NCI-H526 treated with DMSO at 0.1 percent for 48 hours (cell line): Measurements from ENCODE around the gene RBM26.
"Not testable (repeated sequence)": the region's sequence is repeated elsewhere in the genome, so short reads cannot be mapped to it uniquely, and the experiment has no call there.

Experiments
- DNase-seq: peaks from one replicate; lab custom pipeline; 2025; lab: John Stamatoyannopoulos, UW

The RBM26 gene

DNA sequence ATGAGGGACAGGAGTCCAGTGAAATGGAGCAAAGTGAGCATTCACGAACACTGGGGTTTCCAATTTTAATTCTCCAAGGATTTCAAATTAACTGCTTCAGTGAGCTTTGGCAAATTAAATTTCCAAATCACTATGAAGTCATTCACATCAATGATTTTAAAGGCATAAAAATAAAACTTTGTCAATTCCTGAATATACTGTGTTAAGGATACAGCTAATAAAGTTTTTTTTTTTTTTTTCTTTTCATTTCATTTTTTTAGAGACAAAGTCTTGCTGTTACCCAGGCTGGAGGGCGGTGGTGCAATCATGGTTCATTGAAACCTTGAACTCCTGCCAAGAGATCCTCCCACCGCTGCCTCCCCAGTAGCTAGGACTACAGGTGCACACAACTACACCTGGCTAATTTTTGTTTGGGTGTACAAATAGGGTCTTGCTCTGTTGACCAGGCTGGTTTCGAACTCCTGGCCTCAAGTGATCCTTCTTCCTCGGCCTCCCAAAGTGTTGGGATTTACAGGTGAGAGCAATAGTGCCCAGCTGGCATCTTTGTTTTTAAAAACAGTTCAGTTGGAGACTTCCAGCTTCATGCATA is 21.9 kb downstream of the RBM26 start:
- DNase-seq: no peak

DNA sequence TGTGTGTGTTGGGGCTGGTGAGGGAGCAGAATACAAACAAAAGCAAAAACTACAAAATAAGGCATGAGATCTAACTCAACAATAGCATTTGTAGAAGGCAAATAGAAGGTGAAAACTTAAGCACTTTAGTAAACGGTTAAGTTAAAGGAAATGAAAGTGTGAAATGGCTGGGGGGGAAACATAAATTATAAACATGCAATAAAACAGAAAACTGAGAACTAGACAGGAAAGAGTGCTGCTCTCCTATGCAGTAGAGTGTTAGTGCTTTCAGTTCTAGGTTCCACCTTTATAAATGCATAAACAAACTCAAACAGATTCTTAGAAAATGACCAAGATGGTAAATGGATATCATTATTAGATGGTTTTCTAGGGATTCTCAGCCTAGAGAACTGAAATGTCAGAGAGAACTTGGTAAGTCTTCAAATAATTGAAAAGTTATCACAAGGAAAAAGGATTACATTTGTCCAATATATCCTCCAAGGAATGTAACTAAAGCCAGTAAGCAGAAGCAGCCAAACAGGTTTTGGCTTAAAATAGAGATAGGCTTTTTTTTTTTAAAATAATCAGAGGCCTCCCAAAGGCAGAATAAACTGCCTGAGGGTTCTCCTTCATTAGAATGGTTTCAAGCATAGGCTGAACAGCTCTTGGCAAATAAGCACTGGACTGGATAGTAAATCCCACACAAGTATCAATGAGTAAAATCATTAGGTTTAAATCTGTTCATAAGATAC is 23.3 kb downstream of the RBM26 start:
- DNase-seq: no peak

DNA sequence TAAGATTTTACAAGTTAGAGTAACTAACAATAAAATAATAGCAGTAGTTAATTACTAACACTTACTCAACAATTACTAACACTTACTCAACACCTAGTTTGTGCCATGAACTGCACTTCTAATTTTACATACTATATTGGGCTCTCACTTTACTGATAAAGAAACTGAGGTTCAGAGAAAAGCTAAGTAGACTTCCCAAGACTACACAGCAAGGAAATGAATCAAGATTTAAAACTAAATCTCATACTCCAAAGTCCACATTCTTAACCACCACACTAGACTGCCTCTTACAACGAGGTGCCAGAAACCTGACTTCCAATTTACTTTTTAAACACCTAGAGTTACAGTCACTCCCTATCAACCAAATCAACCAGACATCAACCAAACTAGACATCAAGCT is 25.1 kb downstream of the RBM26 start:
- DNase-seq: no peak

DNA sequence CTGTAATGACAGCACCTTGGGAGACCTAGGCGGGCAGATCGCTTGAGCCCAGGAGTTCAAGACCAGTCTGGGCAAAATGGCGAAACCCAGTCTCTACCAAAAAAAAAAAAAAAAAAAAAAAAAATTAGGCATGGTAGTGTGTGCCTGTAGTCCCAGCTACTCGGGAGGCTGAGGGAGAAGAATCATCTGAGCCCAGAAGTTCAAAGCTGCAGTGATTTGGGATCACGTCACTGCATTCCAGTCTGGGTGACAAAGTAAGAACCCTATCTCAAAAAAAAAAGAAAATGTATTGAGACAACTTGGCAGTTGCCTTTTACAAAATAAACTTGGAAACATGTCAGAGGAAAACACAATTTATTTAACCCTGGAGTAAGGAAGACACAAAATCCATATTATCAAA is 26.8 kb downstream of the RBM26 start:
- no peak for DNase-seq

DNA sequence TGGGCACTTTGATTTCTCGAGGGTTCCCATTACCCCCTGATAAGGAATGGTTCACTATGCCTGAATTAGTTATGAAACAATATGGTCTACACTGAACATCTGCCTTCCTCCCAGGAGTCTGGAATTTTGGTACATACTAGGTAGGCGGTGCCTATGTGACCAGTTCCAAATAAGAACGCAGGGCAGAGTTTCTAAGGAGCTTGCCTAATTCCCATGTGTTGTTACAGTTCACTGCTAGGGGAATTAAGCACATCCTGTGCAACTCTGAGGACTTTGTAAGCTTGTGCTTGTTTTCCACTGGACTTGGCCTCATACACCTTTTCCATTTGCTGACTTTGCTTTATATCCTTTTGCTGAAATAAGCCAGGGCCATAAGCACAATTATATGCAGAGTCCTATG is 29.2 kb downstream of the RBM26 start:
- DNase-seq: no peak

DNA sequence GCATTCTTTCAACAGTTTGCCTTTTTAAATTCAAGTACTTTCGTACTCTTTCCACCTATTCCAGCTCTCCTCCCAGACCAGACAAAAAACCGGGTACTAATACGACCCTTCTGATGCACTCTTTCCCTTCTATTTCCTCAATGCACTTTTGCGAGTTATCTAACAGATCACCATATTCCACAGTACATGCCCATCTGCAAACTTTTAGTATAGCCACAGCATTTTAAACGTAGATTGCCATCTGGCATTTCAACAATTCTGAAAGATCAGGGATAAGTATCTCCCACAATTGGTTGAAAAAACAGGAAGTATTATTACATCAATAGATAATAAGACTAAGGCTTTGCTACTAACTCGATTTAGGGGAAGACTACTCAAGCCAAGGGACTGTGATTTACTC is 31.5 kb downstream of the RBM26 start:
- DNase-seq: no peak

DNA sequence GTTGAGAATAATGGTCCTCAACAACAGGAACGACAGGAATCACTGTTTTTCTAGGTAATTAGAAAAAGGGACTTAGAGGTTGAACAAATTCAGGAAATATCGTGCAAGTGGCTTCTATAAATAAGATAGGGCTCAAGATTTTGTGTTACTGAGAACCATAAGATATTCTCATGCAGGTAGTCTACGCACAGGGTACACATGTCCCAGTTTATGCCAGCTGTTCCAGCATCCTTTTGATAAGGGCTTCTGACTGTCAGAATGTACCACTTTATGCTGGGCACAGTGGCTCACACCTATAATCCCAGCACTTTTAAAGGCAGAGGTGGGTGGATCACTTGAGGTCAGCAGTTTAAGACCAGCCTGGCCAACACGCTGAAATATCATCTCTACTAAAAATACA is 32.1 kb downstream of the RBM26 start:
- DNase-seq: no peak

DNA sequence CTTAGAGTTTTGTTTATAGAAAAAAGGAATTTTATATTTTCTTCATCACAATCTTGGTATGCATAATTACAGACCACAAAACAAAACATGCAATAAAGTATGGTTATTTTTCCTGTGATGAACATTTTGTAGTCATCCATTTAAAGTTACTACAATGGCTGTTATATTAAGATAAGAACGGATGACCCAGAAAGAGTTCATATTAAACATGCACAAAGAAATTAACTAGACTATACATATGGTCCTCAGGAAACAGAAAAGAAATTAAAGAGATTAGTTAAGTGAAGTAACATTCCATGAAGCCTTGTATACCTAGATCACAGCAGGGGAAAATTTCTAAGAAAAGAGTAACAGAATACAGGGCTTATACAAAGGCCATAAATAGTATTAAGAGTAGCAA is 36.8 kb downstream of the RBM26 start:
- DNase-seq: no peak

DNA sequence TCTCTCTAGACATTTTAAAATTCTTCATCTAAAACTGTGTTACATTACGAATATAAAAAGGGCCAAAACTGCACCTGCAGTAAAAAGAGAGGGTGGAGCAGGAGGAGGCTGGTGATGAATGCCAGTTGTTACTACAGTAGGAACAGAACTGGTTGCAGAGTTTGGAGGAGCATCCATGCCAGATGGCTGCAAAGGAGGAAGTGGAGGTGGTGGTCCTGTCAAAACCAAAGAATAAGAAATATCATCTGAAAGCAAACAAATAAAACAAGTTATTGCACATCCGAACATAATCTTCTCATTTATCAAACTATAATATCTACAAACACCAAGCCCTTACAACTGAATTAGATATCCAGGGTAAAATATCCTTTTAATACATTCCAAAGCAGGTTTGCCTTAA is 40.1 kb downstream of the RBM26 start:
- no peak for DNase-seq

DNA sequence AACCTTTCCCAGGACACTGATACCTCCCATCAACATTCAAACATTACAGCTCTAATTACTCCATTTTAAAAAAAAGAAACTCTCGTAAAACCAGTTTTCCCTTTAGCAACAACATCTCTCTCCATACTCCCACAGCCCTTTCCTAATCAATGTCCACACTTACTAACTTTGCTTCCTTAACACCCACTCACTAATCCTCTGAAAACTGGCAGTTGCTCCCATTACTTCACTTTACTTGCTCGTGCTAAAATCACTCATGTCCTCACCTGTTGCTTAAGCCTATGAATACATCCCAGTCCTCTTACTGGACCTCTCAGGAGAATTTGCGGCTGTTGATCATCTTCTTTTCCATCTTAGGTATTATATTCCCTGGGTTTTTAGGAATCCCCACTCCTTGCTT is 44.8 kb downstream of the RBM26 start:
- DNase-seq: no peak

DNA sequence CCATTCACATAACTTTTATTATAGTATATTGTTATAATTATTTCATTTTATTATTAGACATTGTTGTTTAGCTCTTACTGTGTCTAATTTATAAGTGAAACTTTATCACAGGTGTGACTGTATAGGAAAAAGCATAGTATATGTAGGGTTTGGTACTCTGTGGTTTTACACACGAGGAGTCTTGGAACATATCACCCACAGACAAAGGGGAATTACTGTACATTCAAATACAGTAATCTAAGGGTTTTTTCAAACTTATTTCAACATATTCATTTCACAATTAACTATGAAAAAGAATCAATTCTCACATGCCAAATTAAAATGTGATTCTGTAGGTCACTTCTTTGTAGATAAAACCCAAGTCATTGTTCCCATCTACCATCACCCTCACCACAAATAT is 46.0 kb downstream of the RBM26 start:
- DNase-seq: no peak

DNA sequence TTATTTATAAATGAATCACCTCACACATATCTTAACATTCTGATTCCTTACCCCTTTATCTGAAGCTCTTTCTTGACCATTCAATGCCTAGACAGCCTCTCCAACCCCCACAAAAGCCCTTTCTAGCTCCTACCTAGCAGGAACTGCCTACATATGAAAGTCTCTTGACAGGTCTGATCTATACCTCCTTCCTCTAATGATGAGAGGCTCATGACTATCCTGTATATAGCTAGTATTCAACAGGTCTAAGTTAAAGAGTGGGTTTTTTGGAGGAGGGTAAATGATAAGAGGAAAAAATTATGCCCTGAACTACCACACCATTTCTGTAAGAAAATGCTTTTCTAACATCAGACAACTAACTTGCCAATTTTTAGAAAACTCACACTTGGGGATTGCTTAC is 47.0 kb downstream of the RBM26 start:
- no peak for DNase-seq

DNA sequence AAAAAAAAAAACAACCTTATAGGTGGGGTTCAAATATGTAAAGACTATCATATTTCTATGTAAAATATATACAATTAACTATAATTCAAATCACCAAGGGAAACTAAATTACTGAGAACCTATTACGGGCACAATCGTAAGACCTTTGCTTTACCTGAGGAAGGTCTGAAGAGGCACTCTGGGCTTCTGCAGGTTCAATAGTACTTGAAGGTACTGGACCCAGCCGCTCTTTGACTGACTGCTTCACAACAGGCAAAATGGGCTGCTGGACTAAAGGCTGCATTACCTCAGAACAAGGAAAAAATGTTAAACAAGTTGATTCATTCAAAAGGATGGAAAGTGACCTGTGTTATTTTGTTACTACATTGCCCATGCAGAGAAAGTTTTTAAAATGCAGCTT is 51.8 kb downstream of the RBM26 start:
- no peak for DNase-seq

DNA sequence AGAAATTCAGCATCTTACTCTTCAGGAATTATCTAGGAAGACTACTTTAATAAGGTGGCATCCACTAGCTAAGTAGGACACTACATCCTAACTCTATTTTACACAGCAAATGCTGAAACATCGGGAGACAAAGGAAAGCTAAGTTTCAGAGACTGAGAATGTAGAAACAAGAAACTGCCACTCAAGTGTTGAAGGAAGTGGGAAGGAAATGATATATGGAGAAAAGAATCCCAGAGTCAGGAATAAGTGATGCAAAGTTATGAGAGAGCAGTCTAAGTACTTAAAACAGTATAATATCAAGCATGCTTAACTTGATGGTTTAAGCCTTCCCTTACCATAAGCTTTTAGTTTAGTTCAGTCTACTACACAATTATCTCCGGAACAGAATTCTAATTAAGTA is 52.4 kb downstream of the RBM26 start:
- DNase-seq: no peak

DNA sequence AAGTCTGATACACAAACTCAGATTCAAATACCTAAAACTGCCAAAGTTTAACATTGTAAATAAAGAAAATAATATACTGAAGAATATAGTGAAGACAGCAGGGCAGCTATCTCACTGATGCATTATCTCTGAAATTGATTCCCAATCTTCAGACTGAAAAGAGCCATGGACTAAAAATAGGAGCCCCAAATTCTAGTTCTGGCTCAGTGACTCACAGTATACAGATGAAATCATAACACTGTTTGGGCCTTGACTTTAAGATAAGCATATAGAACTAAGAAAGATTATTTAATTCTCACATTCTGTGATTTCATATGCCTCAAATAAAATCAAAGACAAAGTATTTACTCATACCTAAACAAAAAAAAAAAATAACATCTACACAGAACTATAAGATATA is 53.9 kb downstream of the RBM26 start:
- DNase-seq: no peak

DNA sequence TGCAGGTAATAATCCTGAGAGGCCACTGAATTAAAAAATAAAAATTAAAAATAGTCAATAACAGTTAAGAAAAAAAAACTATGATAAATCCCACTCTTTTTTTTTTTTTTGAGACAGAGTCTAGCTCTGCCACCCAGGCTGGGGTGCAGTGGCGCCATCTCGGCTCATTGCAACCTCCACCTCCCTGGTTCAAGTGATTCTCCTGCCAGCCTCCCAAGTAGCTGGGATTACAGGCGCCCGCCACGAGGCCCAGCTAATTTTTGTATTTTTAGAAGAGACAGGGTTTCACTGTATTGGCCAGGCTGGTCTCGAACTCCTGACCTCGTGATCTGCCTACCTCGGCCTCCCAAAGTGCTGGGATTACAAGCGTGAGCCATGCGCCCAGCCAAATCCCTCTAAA is 56.4 kb downstream of the RBM26 start:
- not testable (repeated sequence) for DNase-seq

DNA sequence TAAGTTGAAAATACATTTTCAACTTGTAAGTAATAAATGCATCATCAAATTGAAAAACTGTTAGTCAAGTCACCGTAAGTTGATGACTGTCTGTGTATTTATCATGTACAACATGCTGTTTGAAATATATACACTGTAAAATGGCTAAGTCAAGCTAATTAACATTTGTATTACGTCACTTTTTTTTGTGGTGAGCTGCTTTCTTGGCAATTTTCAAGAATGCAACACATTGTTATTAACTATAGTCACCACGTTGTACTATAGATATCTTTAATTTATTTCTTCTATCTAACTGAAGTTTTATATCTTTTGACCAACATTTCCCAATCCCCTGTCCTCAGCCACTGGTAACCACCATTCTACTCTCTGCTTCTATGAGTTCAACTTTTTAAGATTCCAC is 57.0 kb downstream of the RBM26 start:
- DNase-seq: no peak

DNA sequence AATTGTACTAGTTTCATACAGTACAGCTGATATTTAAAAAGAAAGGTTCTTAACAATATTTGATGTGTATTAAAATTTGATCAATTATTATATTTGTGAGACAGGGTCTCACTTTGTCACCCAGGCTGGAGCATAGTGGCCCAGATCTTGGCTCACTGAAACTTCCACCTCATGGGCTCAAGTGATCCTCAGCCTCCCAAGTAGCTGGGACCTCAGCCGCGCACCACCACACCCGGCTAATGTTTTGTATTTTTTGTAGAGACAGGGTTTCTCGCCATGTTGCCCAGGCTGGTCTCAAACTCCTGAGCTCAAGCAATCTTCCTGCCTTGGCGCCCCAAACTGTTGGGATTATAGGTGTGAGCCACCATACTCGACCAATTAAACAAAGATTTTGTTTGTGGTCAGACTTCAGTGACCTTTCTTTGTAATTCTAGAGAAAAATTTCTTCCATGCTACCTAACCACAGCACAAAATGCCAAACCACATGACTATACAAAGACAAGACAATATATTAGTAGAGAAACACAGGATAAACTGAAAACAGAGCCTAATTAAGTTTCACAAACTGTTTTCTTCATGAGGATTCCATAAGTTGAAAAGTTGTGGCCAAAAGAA is 59.6 kb downstream of the RBM26 start:
- DNase-seq: no peak

DNA sequence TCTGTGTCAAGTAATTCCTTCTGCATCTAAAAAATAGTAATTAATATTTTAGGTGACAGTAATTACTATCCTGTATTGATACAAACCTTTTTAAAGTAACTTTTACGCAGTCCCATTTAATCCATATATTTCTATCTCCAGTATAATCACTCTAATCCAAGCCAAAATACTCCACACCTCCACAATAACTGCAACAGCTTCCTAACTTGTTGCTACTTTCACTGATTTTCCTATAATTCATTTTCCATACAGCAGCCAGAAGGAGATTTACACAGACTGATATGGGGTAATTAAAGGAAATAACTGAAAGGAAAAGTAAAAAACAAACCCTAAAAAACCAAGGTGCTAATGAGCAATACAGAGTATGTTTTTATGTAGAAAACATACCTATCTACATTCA is 64.9 kb downstream of the RBM26 start:
- no peak for DNase-seq

DNA sequence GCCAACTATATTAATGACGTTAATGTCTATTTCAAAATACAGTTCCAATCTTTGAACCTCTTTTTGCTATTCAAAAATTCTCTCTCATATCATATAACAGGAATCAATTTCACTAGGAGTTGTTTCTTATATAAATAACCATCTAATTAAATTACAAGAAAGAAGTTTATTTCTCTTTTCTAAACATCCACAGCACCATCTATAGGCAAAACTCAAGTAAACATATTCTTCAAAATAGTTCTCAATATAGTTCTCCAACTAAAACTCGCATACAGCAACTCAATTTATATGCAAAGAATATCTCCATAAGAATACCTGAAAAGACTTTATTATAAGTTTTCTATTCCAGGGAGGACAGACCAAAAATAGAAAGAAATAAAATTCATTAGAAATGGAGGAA is 65.6 kb downstream of the RBM26 start:
- no peak for DNase-seq

DNA sequence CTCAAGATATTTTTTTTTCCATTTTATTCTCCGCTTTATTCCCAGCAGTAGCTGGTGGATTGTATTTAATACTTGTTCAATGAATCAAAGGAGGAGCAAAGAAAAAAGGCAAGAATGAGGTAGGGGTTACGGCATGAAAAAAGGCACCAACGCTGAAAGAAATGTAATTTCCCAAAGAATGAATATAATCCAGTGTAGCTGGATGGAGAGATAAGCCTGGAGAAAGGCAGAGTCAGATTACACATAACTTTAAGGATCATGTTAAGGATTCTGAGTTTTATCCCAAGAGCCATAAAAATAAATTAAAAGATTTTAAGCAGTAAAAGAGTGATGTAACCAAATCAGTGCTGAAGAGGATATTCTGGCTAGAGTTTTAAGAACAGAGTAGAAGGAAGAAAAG is 67.7 kb downstream of the RBM26 start:
- no peak for DNase-seq

DNA sequence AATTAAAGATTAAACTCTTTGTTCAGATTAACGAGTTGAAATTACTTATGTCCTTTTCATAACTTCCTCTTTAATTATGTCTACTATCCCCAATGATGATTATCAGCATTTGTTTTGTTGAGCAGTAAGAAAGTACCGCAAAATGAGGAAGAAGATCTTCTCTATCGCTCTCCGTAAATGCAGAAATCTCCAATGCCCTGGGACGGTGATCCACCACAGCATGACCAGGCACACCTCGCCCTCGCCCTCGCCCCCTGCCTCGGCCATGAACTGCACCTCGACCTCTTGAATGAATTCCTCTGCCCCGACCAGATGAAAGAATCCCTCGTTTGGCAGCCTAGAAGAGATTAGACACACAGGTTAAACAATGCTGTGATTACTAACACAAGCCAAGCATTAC is 69.1 kb downstream of the RBM26 start:
- DNase-seq: no peak

DNA sequence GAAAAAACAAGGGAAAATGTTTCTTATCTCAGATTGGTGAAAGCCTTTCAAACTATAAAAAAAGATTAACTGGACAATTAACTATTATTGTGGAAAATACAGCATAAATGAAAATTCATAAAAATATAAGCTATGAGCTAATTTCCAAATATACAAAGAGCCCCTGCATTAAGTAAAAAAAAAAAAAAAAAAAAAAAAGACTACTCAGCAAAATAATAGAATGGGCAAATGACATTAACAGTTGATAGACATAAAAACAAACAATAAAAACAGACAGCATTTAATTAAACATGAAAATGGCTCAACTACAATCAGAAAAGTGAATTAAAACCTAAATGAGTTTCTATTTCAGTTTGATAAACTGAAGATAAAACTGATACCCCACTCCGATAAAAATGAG is 77.5 kb downstream of the RBM26 start:
- DNase-seq: no peak

DNA sequence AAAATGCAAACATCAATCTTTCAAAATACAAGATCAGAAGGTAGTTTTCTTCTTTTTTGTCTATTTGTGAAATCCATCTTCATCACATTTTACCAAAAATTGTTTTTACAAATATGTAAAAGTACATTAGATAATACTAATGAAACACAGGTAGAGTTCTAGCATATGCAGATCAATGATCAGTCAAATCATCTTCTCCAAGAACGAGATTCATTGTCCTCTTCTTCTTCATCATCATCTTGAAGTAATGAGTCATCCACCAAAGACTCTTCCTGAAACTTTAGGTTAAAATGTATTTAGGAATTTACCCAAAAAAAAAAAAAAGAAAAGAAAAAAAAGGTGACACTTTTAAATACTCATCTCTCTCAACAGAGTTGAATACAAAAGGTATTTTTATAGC is 85.6 kb downstream of the RBM26 start:
- no peak for DNase-seq
